Lower lobe of right lung (tissue), 2 donors: Measurements from ENCODE around the gene INCA1. TPM values are rescaled to one million over a fixed set of nuclear protein-coding genes. Genes with fewer than 3 reads are reported as not detected.

Source experiments
- ATAC-seq, 2 donors: fragments of 200-7000 bp; cut with Tn5 transposase; one replicate each; pipeline ENCODE4 v1.9.1; 2020 to 2022; ENCODE audit warnings: mild to moderate bottlenecking in 2 of 2, moderate library complexity in 2 of 2
- DNase-seq: peaks from one replicate; pipeline ENCODE4 v3.0.0-alpha.2; 2020
- H3K27ac ChIP-seq: fragments of 200-600 bp; one replicate; pipeline ENCODE4 v1.8.0; 2022
- H3K27me3 ChIP-seq: fragments of 200-600 bp; one replicate; pipeline ENCODE4 v1.8.0; 2022; ENCODE audit warnings: low read depth
- H3K36me3 ChIP-seq: fragments of 200-600 bp; one replicate; pipeline ENCODE4 v1.8.0; 2022; ENCODE audit warnings: mild to moderate bottlenecking
- H3K4me1 ChIP-seq: fragments of 200-600 bp; one replicate; pipeline ENCODE4 v1.8.0; 2022
- H3K4me3 ChIP-seq: fragments of 200-600 bp; one replicate; pipeline ENCODE4 v1.8.0; 2022; ENCODE audit warnings: mild to moderate bottlenecking
- H3K9me3 ChIP-seq: fragments of 200-600 bp; one replicate; pipeline ENCODE4 v1.8.0; 2022
- CTCF ChIP-seq: fragments of 200-600 bp; IDR thresholded peaks from one replicate; pipeline ENCODE4 v1.8.0; 2022; ENCODE audit warnings: antibody characterized with exemption, mild to moderate bottlenecking
- intact Hi-C: fragments of 100-400 bp; cut with DNase I; formaldehyde crosslinking; loops from one replicate; pipeline ENCODE4 v1.11.0; 2022
- total RNA-seq: library from RNA; stranded (reverse); fragmentation: NEBNext Ultra II Directional; extraction: Animal tissue kit (Norgen Biotek cat#: 25700); gene quantifications from one replicate; pipeline ENCODE4 v1.2.1, GENCODE V29; 2021
- donor health status: DM: no; HTN: yes; CAD: no; lungs with severe emphysema.

The INCA1 gene
- total RNA-seq, 1 donor from 2014 or later: 1.9 TPM

DNA sequence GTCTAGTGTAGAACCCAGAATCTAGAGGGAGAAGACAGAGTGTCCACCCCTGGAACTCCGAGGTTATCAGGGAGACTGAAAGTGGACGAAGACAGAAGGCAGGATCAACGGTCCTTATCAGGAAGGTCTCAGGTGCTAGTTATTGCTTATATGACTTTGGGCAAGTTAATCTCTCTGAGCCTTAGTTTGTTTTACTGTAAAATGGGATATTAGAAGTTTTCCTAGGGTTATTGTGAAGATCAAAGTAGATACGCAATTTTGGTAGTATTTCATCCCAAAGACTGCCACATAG is 56.1 kb downstream of the INCA1 start:
- Histone ChIP-seq H3K27ac (peak overlapping the region; percentile 90), H3K4me3 (peak overlapping the region; percentile 97), H3K27me3 (no peaks in the 10 kb centered on the region), H3K9me3 (no peaks in the 10 kb centered on the region), H3K36me3 (peaks cover 68% of the 10 kb centered on the region), H3K4me1 (peaks cover 65% of the 10 kb centered on the region)
- no peak for DNase-seq
- intact Hi-C loops: no loop called here
- ATAC-seq: no peak
- no peak for TF ChIP-seq CTCF

DNA sequence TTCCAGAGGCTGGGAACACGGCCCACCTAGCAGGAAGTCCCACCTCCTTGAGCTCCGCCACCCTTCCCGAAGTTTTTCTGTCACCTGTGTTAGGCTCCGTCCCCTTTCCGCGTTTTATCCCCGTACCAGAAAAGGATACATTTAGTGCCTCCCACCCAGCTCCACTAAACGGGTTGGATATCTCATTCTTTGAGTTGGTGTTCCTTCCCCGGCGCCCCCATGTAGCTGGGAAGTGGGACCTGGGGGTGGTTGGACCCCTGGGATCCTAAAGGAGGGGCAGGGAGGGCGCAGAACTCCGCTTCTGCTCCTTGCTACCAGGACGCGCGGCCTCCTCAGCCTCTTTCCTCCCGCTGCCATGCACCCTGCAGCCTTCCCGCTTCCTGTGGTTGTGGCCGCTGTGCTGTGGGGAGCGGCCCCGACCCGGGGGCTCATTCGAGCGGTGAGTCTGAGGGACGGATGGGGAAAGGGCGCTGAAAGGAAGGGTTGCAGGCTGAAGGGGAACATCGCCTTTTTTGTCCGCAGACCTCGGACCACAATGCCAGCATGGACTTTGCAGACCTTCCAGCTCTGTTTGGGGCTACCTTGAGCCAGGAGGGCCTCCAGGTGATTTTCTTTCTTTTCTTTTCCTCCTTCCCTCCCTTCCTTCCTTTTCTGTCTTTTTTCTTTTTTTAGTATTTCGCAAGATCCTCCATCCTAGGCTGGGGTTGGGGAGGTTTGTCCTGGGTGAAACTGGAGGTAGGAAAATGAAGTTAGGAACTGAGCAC is 56.6 kb downstream of the INCA1 start:
- ATAC-seq (peak; percentile 67 to 83), DNase-seq (no peak)
- H3K36me3 ChIP-seq: peaks cover 67% of the 10 kb centered on the region

DNA sequence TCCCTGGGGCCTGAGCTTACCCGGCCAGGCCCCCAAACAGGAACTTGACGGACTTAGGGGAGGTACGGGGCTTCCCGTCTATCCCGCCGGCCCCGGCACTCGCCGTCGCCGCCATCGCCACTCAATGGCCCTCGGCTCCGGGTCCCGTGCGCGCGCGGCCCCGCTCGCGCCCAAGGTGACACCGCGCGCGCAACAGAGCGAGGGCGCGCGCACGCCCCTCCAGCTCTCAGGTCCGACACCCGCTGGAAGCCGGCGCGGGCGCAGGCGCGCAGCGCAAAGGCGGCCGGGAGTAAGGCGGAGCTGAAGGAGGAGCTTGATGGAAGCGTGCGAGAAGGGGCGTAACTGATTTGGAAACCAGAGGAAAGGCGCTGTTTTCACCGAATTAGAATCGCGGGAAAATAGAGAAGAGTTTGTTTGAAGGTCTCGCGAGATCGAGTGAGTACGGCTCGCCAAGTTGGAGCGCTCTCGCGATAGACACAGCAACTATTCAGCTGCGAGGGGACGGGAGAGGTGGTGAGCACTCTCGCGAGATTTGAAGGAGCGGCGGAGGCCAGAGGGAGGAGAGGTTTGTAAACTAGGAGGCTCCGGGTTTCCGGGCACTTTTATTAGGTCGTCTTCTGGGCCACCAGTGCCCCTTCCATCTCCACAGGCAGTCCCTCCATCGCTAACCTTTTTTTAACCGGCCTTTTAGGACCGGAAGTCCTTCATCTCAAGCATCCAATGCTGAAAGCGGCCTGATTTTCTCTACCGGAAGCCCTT is 57.3 kb downstream of the INCA1 start, which contains the start of the genes RNF167 and SLC25A11:
Gene RNF167 (plus strand): TSS at position 473 of the 759 bp plus-strand sequence. CDS start 642 bp downstream, outside the sequence.
Gene SLC25A11 (minus strand): TSS at position 251 of the 759 bp plus-strand sequence. CDS start 136 bp downstream, at position 115.
- H3K27me3 ChIP-seq: no peaks in the 10 kb centered on the region
- peaks cover 52% of the 10 kb centered on the region for H3K4me1 ChIP-seq
- H3K4me3 ChIP-seq: peak within 1 kb of the TSS; percentile 97
- DNase-seq (peak; percentile 96), ATAC-seq (peak; percentile 95 to 97)
- intact Hi-C loops: no loop called here
- H3K9me3 ChIP-seq: no peaks in the 10 kb centered on the region
- H3K36me3 ChIP-seq: peaks cover 60% of the 10 kb centered on the region
- no peak for TF ChIP-seq CTCF
- H3K27ac ChIP-seq: peak within 1 kb of the TSS; percentile 90

More for the DNA sequence above, 56.6 kb downstream of the INCA1 start:
- H3K4me1 ChIP-seq: peaks cover 60% of the 10 kb centered on the region
- H3K27me3 ChIP-seq: no peaks in the 10 kb centered on the region
- peak overlapping the region; percentile 90 for H3K27ac ChIP-seq
- peak overlapping the region; percentile 97 for H3K4me3 ChIP-seq
- no peak for TF ChIP-seq CTCF
- intact Hi-C loops: no loop called here
- no peaks in the 10 kb centered on the region for H3K9me3 ChIP-seq

GRCh38 chr17:4939546-4939795 is 57.9 kb downstream of the INCA1 start:
- no peaks in the 10 kb centered on the region for H3K27me3 ChIP-seq
- DNase-seq: peak; percentile 70
- H3K9me3 ChIP-seq: no peaks in the 10 kb centered on the region
- peaks cover 49% of the 10 kb centered on the region for H3K4me1 ChIP-seq
- peak overlapping the region; percentile 90 for H3K27ac ChIP-seq
- intact Hi-C loops: no loop called here
- TF ChIP-seq CTCF: no peak
- ATAC-seq: no peak
- H3K36me3 ChIP-seq: peaks cover 55% of the 10 kb centered on the region
- H3K4me3 ChIP-seq: peak overlapping the region; percentile 97

- no peak for TF ChIP-seq CTCF
- intact Hi-C loops: no loop called here
- no peak for ATAC-seq
- peaks cover 50% of the 10 kb centered on the region for H3K36me3 ChIP-seq
- H3K4me1 ChIP-seq: peaks cover 49% of the 10 kb centered on the region
- DNase-seq: no peak
- H3K27me3 ChIP-seq: no peaks in the 10 kb centered on the region
- H3K9me3 ChIP-seq: no peaks in the 10 kb centered on the region
- H3K27ac ChIP-seq: peak overlapping the region; percentile 90
- peak overlapping the region; percentile 97 for H3K4me3 ChIP-seq
Measured at GRCh38 chr17:4938688-4939545, 58.4 kb downstream of the INCA1 start.
